HepG2 (cell line): ENCODE measurements around the gene FUT1. TPM values are rescaled to one million over a fixed set of nuclear protein-coding genes. Genes with fewer than 3 reads are reported as not detected.

ENCODE experiments used
- ARID2 ChIP-seq: sonication (generic); formaldehyde crosslinking; IDR thresholded peaks from 2 replicates; pipeline ENCODE4 v1.8.1; 2022; ENCODE audit warnings: mild to moderate bottlenecking, missing genetic modification reagents, borderline replicate concordance
- CAMTA2 ChIP-seq: sonication (generic); formaldehyde crosslinking; IDR thresholded peaks from 2 replicates; pipeline ENCODE4 v1.4.0; 2020; ENCODE audit warnings: mild to moderate bottlenecking, missing genetic modification reagents, borderline replicate concordance
- CREM ChIP-seq, 2 experiments: sonication (generic) in 1 of 2; formaldehyde crosslinking in 1 of 2; IDR thresholded peaks; 2 replicates each; pipeline versions ENCODE4 v1.4.0 to v1.6.1; 2016 to 2020; ENCODE audit warnings: antibody characterized with exemption in 1 of 2, mild to moderate bottlenecking in 1 of 2, missing genetic modification reagents in 1 of 2
- DMTF1 ChIP-seq: sonication (generic); formaldehyde crosslinking; IDR thresholded peaks from 2 replicates; pipeline ENCODE4 v1.4.0; 2020; ENCODE audit warnings: mild to moderate bottlenecking, missing genetic modification reagents
- ELF3 ChIP-seq: IDR thresholded peaks from 2 replicates; pipeline ENCODE4 v1.6.1; 2016; ENCODE audit warnings: missing genetic modification reagents, missing compliant biosample characterization
- GATAD2A ChIP-seq: IDR thresholded peaks from 2 replicates; pipeline ENCODE4 v1.6.1; 2016
- HNRNPK ChIP-seq: fragments of 200-400 bp; formaldehyde crosslinking; IDR thresholded peaks from 2 replicates; pipeline ENCODE4 v1.6.1; 2018; ENCODE audit warnings: low read length, low read depth, moderate library complexity, mild to moderate bottlenecking; ENCODE audit not compliant: poor library complexity, severe bottlenecking
- IKZF4 ChIP-seq: sonication (generic); formaldehyde crosslinking; IDR thresholded peaks from 2 replicates; pipeline ENCODE4 v1.5.1; 2020; ENCODE audit warnings: borderline replicate concordance, mild to moderate bottlenecking, low read depth, missing genetic modification reagents; ENCODE audit errors: not compliant biosample characterization
- MYNN ChIP-seq: sonication (generic); formaldehyde crosslinking; IDR thresholded peaks from 2 replicates; pipeline ENCODE4 v1.4.0; 2020; ENCODE audit warnings: mild to moderate bottlenecking, low read depth, missing genetic modification reagents
- NFYB ChIP-seq: sonication (generic); formaldehyde crosslinking; IDR thresholded peaks from 2 replicates; pipeline ENCODE4 v1.4.0; 2020; ENCODE audit warnings: missing genetic modification reagents
- POGZ ChIP-seq: sonication (generic); formaldehyde crosslinking; IDR thresholded peaks from 2 replicates; pipeline ENCODE4 v1.4.0; 2020; ENCODE audit warnings: mild to moderate bottlenecking, missing genetic modification reagents
- POLR2AphosphoS5 ChIP-seq: IDR thresholded peaks from 2 replicates; pipeline ENCODE4 v1.6.1; 2012; ENCODE audit warnings: low read depth, low read length
- ZFP37 ChIP-seq: sonication (generic); formaldehyde crosslinking; IDR thresholded peaks from 2 replicates; pipeline ENCODE4 v1.4.0; 2020; ENCODE audit warnings: missing genetic modification reagents, borderline replicate concordance
- ZNF260 ChIP-seq: sonication (generic); formaldehyde crosslinking; IDR thresholded peaks from 2 replicates; pipeline ENCODE4 v1.4.0; 2020; ENCODE audit warnings: missing genetic modification reagents, low read depth, mild to moderate bottlenecking, borderline replicate concordance
- ZNF407 ChIP-seq: sonication (generic); formaldehyde crosslinking; IDR thresholded peaks from one replicate; pipeline ENCODE4 v1.5.1; 2020; ENCODE audit warnings: mild to moderate bottlenecking, missing genetic modification reagents; ENCODE audit errors: not compliant biosample characterization
- ZNF704 ChIP-seq: sonication (generic); formaldehyde crosslinking; IDR thresholded peaks from 2 replicates; pipeline ENCODE4 v1.8.1; 2023; ENCODE audit warnings: mild to moderate bottlenecking, inconsistent platforms, moderate library complexity, missing genetic modification reagents, borderline replicate concordance
- ZSCAN31 ChIP-seq: sonication (generic); formaldehyde crosslinking; IDR thresholded peaks from 2 replicates; pipeline ENCODE4 v1.5.0; 2020; ENCODE audit warnings: low read depth, mild to moderate bottlenecking, missing genetic modification reagents
- polyA plus RNA-seq, 8 experiments: library from polyadenylated mRNA; depleted of rRNA in 3 of 8; stranded (reverse) in 7 of 8; unstranded in 1 of 8; fragments of >200 nt; fragmentation: Illumina TruSeq in 4 of 8; extraction: Trizol in 4 of 8; gene quantifications; 2 replicates each; pipeline versions ENCODE4 v1.2.1 to v1.2.3, GENCODE V29; 2011 to 2016; ENCODE audit warnings: low read depth in 4 of 8, missing spikeins in 1 of 8, mixed read lengths in 1 of 8; ENCODE audit not compliant: insufficient read depth in 1 of 8
- total RNA-seq, 5 experiments: library from RNA; depleted of rRNA; stranded (reverse); fragments of >200 nt; fragmentation: Illumina TruSeq; extraction: Trizol; gene quantifications; 2 replicates each; pipeline ENCODE4 v1.2.3, GENCODE V29; 2016; ENCODE audit warnings: low read depth in 1 of 5

The FUT1 gene
- total and polyA plus RNA-seq, 2 of the 13 experiments (the other 11 are each of a cell fraction or from before 2014, with no cell fraction given) = 0.07 to 1.1 TPM

GRCh38 chr19:48720613-48721296 lies 31.7 kb downstream of the FUT1 start (continued):
- TF ChIP-seq ZNF704 (CRISPR knock-in tag) (no peak), ARID2 (CRISPR knock-in tag) (no peak), POGZ (0 out of 2 replicates have a peak, but pooled peaks have one; percentile 24), POLR2AphosphoS5 (0 out of 2 replicates have a peak, but pooled peaks have one; percentile 29), ZNF260 (no peak), HNRNPK (no peak), CREM (IDR thresholded peaks at IDR 0.05) (peak; percentile 96), CREM (CRISPR knock-in tag; IDR thresholded peaks at IDR 0.05) (no peak), ZFP37 (CRISPR knock-in tag) (no peak), NFYB (peak; percentile 99), ZSCAN31 (CRISPR knock-in tag) (no peak), MYNN (CRISPR knock-in tag) (no peak; the same call in 1 of the 2 replicates), IKZF4 (CRISPR knock-in tag) (no peak), ELF3 (CRISPR knock-in tag) (0 out of 2 replicates have a peak, but pooled peaks have one; percentile 16), DMTF1 (no peak), CAMTA2 (CRISPR knock-in tag) (no peak), GATAD2A (peak; percentile 34; the same call in 1 of the 2 replicates), ZNF407 (CRISPR knock-in tag) (peak; percentile 55)
